Immature natural killer cell (primary cell): ENCODE measurements around the gene IDUA. TPM values are rescaled to one million over a fixed set of nuclear protein-coding genes. Genes with fewer than 3 reads are reported as not detected.

Experiments
- DNase-seq, 3 donors: peaks; one replicate each; pipeline ENCODE4 v3.0.0; 2022; ENCODE audit warnings: mixed read lengths in 1 of 3
- H3K27ac Mint-ChIP-seq, 6 donors: one replicate each; pipeline ENCODE4 v1.8.0; 2020; ENCODE audit warnings: mixed read lengths in 6 of 6, mild to moderate bottlenecking in 5 of 6, inconsistent platforms in 4 of 6, moderate library complexity in 3 of 6
- H3K27me3 Mint-ChIP-seq, 3 donors: one replicate each; pipeline ENCODE4 v1.8.0; 2020 to 2021; ENCODE audit warnings: low read depth in 3 of 3, mild to moderate bottlenecking in 3 of 3, mixed read lengths in 3 of 3, moderate library complexity in 3 of 3, inconsistent platforms in 1 of 3
- H3K36me3 Mint-ChIP-seq, 3 donors: one replicate each; pipeline ENCODE4 v1.8.0; 2020; ENCODE audit warnings: mixed read lengths in 3 of 3, inconsistent platforms in 2 of 3, mild to moderate bottlenecking in 2 of 3
- H3K4me1 Mint-ChIP-seq, 2 donors: one replicate each; pipeline ENCODE4 v1.8.0; 2020; ENCODE audit warnings: inconsistent platforms in 2 of 2, mild to moderate bottlenecking in 2 of 2, mixed read lengths in 2 of 2, moderate library complexity in 1 of 2
- H3K4me3 Mint-ChIP-seq, 5 donors: one replicate each; pipeline ENCODE4 v1.8.0; 2020; ENCODE audit warnings: mild to moderate bottlenecking in 5 of 5, mixed read lengths in 5 of 5, inconsistent platforms in 3 of 5, moderate library complexity in 3 of 5
- H3K9me3 Mint-ChIP-seq, 6 donors: one replicate each; pipeline ENCODE4 v1.8.0; 2020; ENCODE audit warnings: mild to moderate bottlenecking in 6 of 6, mixed read lengths in 6 of 6, inconsistent platforms in 4 of 6, moderate library complexity in 3 of 6
- polyA plus RNA-seq, 3 donors: library from polyadenylated mRNA; unstranded; fragments of 300-500 nt; fragmentation: Illumina TruSeq; gene quantifications; one replicate each; pipeline ENCODE4 v1.2.3, GENCODE V29; 2021

The IDUA gene
- polyA plus RNA-seq, 3 donors from 2014 or later: 5.6 to 12.2 (median 6.3) TPM

DNA sequence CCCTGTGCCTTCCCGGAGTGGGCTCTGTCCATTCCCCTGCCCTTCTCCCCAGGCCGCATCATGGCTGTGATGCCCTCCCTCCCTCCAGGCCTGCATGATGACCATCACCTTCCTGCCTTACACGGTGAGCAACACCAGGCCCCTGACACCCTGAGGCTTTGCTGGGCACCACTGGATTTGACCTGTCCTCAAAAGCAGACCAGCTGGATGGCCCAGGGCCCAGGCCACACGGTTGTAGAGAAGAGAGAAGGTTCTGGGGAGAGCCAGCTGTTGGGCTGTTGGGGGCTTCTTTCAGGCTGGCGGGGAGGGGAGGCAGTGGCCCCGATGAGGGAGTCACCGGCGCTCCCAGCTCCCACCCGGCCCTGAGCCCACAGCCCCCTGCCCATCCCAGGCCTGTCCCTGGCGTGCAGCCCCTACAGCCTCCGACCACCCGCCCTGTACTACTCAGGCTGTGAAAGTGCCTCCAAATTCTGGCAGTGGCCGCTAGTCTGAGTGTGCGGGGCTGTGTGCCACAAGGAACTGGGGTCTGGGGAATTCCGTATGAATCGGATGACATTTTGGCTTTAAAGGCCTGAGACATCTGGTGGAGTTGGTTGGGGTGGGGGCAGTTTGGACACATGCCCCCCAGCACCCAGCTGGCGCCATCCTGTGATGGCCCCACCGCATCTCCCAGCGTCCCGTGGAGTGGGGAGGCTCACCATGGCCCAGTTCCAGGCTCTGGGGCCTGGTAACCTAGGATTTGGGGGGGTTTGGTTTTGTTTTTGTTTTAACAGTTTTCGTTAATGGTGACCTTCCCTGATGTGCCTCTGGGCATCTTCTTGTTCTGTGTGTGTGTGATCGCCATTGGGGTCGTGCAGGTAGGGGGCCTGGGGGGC lies 35.0 kb upstream of the IDUA start:
- Mint-ChIP-seq H3K4me1 (no peaks in the 10 kb centered on the region), H3K27me3 (peaks cover 2 to 4% (median 3%) of the 10 kb centered on the region in 3 donors), H3K27ac (no peak overlapping the region), H3K9me3 (no peaks in the 10 kb centered on the region), H3K36me3 (peaks cover 0 to 10% (median 3%) of the 10 kb centered on the region in 3 donors), H3K4me3 (no peak overlapping the region)
- DNase-seq: no peak

DNA sequence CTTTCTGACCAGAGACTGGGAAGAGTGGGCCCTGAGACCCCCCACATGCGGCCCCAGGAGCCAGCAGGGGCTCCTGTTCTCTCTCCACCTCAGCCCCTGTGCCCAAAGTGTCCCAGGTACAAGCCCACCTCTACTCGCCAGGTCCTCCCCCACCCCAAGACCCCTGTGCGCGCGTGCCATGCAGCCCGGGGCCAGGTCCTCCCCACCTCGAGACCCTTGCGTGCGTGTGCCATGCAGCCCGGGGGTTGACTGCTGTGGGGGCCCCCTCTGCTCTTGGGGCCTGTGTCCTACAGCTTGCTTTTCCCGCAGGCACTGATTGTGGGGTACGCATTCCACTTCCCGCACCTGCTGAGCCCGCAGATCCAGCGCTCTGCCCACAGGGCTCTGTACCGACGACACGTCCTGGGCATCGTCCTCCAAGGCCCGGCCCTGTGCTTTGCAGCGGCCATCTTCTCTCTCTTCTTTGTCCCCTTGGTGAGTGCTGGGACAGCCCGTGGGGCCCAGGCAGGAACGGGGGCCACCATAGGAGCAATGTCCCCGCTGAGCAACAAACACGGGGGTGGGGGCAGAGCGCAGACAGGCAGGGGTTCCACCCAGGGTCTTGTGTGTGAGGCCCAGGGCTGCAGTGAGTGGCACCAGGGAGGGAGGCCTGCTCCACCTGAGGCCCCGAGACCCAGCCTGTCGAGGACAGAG lies 33.8 kb upstream of the IDUA start:
- no peak overlapping the region for H3K27ac Mint-ChIP-seq
- H3K27me3 Mint-ChIP-seq: peaks cover 2 to 7% (median 3%) of the 10 kb centered on the region in 3 donors
- no peaks in the 10 kb centered on the region for H3K9me3 Mint-ChIP-seq
- DNase-seq: no peak
- no peaks in the 10 kb centered on the region for H3K4me1 Mint-ChIP-seq
- H3K36me3 Mint-ChIP-seq: peaks cover 0 to 10% (median 3%) of the 10 kb centered on the region in 3 donors
- H3K4me3 Mint-ChIP-seq: no peak overlapping the region

DNA sequence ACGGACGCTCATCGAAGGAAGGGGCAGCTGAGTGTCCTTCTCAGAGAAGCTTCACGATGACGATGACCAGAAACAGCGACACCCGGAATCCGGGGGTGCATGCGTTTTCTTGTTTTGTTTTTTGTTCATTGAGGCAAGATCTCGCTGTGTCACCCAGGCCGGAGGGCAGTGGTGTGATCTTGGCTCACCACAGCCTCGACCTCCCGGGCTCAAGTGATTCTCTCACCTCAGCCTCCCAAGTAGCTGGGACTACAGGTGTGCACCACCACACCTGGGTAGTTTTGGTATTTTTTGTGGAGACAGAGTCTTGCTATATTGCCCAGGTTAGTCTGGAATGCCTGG lies 33.3 kb upstream of the IDUA start:
- Mint-ChIP-seq H3K27ac (no peak overlapping the region), H3K36me3 (peaks cover 0 to 10% (median 4%) of the 10 kb centered on the region in 3 donors), H3K4me3 (no peak overlapping the region), H3K27me3 (peaks cover 2 to 7% (median 3%) of the 10 kb centered on the region in 3 donors), H3K9me3 (no peaks in the 10 kb centered on the region), H3K4me1 (no peaks in the 10 kb centered on the region)
- no peak for DNase-seq

DNA sequence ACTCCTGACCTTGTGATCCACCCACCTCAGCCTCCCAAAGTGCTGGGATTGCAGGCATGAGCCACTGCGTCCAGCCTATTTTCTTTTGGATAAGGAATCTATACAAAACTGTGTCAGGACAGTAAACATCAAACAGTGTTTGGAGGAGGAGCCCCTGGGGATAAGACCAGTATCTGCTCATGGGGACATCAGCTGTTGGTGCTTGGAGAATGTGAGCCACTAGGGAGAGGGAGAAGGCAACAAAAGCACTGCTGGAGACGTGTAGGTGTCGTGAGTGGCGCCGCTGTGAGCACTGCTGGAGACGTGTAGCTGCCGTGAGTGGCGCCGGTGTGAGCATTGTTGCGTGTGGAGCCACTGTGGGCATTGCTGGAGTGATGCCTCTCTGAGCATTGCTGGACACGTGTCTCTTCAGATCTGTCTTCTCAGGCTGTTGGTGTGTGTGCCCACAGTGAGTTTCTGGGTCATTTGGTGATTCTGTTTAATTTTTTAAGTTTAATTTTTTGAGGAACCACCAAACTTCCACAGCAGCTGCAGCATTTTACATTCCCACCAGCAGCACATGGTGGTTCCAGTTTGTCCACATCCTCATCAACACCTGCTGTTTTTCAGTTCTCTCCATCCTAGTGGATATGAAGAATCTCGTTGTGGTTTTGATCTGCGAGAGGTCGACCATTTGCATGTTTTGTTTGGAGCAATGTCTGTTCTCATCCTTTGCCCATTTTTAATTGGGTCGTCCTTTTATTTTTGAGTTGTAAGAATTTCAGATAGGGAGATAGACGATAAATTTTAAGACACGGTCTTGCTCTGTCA lies 32.4 kb upstream of the IDUA start:
- Mint-ChIP-seq H3K27me3 (peaks cover 3 to 7% (median 4%) of the 10 kb centered on the region in 3 donors), H3K9me3 (no peaks in the 10 kb centered on the region), H3K4me1 (peaks cover 0 to 2% of the 10 kb centered on the region in 2 donors), H3K27ac (peak overlapping the region in 3 of 6 donors; percentile 46 to 69 (median 60)), H3K4me3 (no peak overlapping the region), H3K36me3 (peaks cover 0 to 10% (median 8%) of the 10 kb centered on the region in 3 donors)
- no peak for DNase-seq

DNA sequence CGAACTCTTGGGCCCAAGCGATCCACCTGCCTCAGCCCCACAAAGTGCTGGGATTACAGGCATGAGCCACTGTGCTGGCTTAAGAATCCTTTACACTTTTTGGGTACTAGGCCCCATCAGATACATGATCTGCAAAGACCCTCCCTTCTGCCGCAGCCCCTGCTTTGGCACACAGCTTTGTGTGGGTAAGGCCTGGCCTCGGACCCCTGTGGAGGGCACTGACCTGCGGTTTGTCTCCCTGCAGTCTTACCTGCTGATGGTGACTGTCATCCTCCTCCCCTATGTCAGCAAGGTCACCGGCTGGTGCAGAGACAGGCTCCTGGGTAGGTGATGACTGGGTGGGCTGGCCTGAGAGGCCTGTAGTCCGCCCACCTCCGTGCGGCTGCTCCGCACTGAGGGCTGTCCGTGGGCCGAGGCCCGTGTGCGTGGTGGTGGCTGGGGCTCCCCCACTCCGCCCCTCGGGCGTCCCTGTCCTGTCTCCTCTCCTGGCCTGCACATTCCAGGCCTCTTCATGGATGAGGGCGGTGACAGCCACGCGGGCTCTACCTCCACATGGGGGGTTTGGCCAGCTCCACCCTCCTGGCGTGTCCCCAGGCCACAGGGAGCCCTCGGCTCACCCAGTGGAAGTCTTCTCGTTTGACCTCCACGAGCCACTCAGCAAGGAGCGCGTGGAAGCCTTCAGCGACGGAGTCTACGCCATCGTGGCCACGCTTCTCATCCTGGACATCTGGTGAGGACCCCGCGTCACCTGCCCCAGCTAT lies 31.5 kb upstream of the IDUA start:
- Mint-ChIP-seq H3K27ac (no peak overlapping the region), H3K4me3 (no peak overlapping the region), H3K36me3 (peaks cover 0 to 10% (median 8%) of the 10 kb centered on the region in 3 donors), H3K27me3 (peaks cover 2 to 7% (median 2%) of the 10 kb centered on the region in 3 donors), H3K9me3 (no peaks in the 10 kb centered on the region), H3K4me1 (peaks cover 0 to 3% of the 10 kb centered on the region in 2 donors)
- no peak for DNase-seq

DNA sequence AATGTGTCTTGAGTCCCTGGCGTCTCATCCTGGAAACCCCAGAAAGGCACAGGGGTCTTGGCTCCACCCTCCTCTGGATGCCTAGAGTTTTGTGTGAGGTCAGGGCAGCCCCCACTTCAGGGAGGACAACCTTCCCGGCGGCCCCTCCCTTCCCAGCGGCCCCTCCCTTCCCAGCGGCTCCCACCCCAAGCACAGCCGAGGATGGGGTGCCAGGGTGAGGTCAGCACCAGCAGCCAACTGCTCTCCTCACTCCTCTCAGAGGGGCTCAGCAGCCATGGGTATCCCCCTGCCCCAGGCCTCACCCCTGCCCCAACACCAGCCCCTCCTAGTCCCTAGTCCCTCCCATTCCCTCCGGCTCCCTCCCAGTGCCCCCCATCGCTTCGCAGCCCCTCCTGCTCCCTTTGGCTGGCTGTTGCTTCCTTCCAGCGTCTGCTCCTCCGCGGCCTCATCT lies 30.9 kb upstream of the IDUA start:
- no peak overlapping the region for H3K27ac Mint-ChIP-seq
- H3K4me3 Mint-ChIP-seq: no peak overlapping the region
- H3K9me3 Mint-ChIP-seq: no peaks in the 10 kb centered on the region
- H3K4me1 Mint-ChIP-seq: peaks cover 0 to 3% of the 10 kb centered on the region in 2 donors
- peaks cover 0 to 10% (median 8%) of the 10 kb centered on the region in 3 donors for H3K36me3 Mint-ChIP-seq
- peaks cover 0 to 7% (median 2%) of the 10 kb centered on the region in 3 donors for H3K27me3 Mint-ChIP-seq
- no peak for DNase-seq

DNA sequence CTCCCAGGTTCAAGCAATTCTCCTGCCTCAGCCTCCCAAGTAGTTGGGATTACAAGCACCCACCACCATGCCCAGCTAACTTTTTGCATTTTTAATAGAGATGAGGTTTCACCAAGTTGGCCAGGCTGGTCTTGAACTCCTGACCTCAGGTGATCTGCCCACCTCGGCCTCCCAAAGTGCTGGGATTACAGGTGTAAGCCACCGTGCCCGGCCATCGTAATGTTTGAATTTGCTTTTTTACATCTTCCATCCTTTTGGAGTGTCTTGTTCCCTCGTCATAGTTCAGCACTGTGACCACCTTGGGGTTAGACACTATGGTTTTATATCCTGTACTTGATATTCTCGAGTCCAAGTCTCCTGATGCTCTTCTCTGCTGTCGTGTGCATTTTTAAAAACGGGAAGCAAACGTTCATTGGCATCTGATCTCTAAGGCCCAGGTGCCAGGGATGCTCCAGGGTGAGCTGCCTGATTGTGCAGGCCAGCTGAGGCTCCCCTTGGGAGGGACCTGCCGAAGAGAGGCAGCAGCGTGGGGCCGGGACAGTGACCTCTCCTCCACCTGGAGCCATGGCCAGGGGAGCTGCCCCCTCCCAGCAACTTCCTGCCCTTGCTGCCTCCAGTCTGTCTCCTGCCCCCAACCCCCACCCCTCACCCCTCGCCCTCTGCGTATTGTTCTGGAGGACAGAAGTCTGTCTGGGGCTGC lies 30.2 kb upstream of the IDUA start:
- peaks cover 0 to 7% (median 2%) of the 10 kb centered on the region in 3 donors for H3K27me3 Mint-ChIP-seq
- peaks cover 0 to 10% (median 8%) of the 10 kb centered on the region in 3 donors for H3K36me3 Mint-ChIP-seq
- DNase-seq: no peak
- H3K9me3 Mint-ChIP-seq: no peaks in the 10 kb centered on the region
- H3K27ac Mint-ChIP-seq: no peak overlapping the region
- H3K4me1 Mint-ChIP-seq: peaks cover 0 to 3% of the 10 kb centered on the region in 2 donors
- no peak overlapping the region for H3K4me3 Mint-ChIP-seq

DNA sequence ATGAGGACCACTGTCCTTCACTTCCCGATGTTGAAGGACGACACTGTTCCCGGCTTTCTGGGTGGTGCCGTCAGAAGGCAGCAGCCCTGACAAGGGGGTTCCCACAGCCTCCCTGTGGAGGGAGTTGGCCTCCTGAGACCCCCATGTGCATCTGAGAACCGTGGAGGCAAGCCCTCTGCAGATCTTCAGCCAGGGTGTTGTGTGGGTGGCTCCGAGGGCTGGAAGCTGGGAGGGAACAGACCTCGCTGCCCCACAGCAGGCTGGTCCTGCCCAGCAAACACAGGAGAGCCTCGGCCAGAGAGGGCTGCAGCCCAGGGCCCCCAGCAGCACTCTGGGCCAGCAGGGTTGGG lies 29.6 kb upstream of the IDUA start:
- no peak for DNase-seq
- H3K9me3 Mint-ChIP-seq: peaks cover 0 to 2% (median 0%) of the 10 kb centered on the region in 6 donors
- no peak overlapping the region for H3K27ac Mint-ChIP-seq
- no peak overlapping the region for H3K4me3 Mint-ChIP-seq
- H3K27me3 Mint-ChIP-seq: peaks cover 0 to 8% (median 2%) of the 10 kb centered on the region in 3 donors
- H3K36me3 Mint-ChIP-seq: peaks cover 0 to 10% (median 8%) of the 10 kb centered on the region in 3 donors
- H3K4me1 Mint-ChIP-seq: peaks cover 0 to 3% of the 10 kb centered on the region in 2 donors

DNA sequence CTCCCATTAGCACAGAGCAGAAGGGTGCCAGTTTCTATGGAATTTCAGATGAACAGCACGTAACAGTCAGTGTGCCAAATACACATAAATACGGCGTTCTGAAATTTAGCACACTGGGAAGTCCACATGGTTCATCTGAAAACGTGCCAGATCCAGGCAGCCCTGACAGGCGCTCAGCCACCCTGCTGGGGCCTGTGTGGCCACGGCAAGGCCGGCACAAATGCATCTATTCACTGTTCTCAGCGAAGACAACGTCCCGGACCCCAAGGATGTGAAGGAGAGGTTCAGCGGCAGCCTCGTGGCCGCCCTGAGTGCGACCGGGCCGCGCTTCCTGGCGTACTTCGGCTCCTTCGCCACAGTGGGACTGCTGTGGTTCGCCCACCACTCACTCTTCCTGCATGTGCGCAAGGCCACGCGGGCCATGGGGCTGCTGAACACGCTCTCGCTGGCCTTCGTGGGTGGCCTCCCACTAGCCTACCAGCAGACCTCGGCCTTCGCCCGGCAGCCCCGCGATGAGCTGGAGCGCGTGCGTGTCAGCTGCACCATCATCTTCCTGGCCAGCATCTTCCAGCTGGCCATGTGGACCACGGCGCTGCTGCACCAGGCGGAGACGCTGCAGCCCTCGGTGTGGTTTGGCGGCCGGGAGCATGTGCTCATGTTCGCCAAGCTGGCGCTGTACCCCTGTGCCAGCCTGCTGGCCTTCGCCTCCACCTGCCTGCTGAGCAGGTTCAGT lies 29.1 kb upstream of the IDUA start:
- Mint-ChIP-seq H3K36me3 (peaks cover 0 to 10% (median 8%) of the 10 kb centered on the region in 3 donors), H3K4me1 (peaks cover 0 to 3% of the 10 kb centered on the region in 2 donors), H3K27me3 (peaks cover 0 to 6% (median 2%) of the 10 kb centered on the region in 3 donors), H3K9me3 (peaks cover 0 to 2% (median 0%) of the 10 kb centered on the region in 6 donors), H3K4me3 (no peak overlapping the region), H3K27ac (peak overlapping the region in 2 of 6 donors; percentile 45 to 64)
- DNase-seq: no peak

DNA sequence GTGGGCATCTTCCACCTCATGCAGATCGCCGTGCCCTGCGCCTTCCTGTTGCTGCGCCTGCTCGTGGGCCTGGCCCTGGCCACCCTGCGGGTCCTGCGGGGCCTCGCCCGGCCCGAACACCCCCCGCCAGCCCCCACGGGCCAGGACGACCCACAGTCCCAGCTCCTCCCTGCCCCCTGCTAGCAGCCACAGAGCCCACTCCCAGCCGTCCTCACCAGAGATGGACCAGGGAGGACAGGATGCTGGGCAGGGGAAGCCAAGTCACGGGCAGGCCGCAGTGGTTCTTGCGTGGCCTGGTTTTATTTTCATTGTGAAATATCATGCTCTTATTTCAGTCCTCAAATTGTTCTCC lies 28.6 kb upstream of the IDUA start:
- H3K27ac Mint-ChIP-seq: peak overlapping the region in 2 of 6 donors; percentile 23 to 53

DNA sequence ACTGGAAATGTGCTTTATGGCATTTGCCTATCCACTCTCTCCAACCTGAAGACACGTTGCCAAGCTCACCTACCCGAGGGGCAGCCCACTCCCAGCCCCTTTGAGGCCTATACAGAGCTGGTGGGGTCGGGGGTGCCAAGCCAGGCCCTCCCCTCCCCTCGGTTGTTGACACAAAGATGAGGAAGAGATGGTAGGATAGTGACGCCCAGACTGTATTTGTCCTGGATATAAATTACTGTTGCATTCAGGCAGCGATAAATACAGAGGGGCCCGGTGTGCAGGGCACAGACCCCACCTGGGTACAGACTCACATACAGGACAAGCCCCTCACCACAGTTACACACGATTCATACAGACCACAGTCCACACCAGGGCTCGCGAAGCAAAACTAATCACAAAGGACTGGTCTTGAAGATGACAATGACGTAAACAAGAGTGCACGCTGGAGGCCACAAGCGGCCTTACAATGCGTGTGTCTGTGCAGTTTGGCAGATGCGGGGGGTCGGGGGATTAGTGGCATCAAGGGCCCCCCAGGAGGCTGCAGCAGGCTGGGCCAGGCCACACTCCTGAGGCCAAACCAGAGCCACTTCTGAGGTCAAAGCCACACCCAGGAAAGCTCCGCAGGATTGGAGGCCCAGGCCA lies 28.0 kb upstream of the IDUA start:
- Mint-ChIP-seq H3K27me3 (peaks cover 0 to 7% (median 2%) of the 10 kb centered on the region in 3 donors), H3K4me3 (no peak overlapping the region), H3K9me3 (peaks cover 0 to 2% (median 0%) of the 10 kb centered on the region in 6 donors), H3K27ac (peak overlapping the region in 4 of 6 donors; percentile 23 to 53 (median 30)), H3K36me3 (peaks cover 0 to 10% (median 8%) of the 10 kb centered on the region in 3 donors), H3K4me1 (peaks cover 0 to 3% of the 10 kb centered on the region in 2 donors)
- no peak for DNase-seq

More for the DNA sequence above, 28.6 kb upstream of the IDUA start:
- Mint-ChIP-seq H3K27me3 (peaks cover 0 to 7% (median 2%) of the 10 kb centered on the region in 3 donors), H3K4me3 (no peak overlapping the region), H3K4me1 (peaks cover 0 to 3% of the 10 kb centered on the region in 2 donors), H3K36me3 (peaks cover 0 to 10% (median 8%) of the 10 kb centered on the region in 3 donors), H3K9me3 (peaks cover 0 to 2% (median 0%) of the 10 kb centered on the region in 6 donors)
- DNase-seq: no peak
